NCI-H226 (cell line): Measurements from ENCODE around the gene HBM.
A peak's percentile ranks its signal among the peaks of the same experiment; 100 is the strongest.
"Not testable (repeated sequence)": the region's sequence is repeated elsewhere in the genome, so short reads cannot be mapped to it uniquely, and the experiment has no call there.

Experiments used
- DNase-seq: peaks from one replicate; pipeline ENCODE4 v3.0.0-alpha.2; 2015

The HBM gene

GRCh38 chr16:188674-189073 is 22.9 kb downstream of the HBM start:
- no peak for DNase-seq

GRCh38 chr16:189604-190186 is 23.9 kb downstream of the HBM start:
- no peak for DNase-seq

- DNase-seq = no peak
These were observed 26.1 kb downstream of the HBM start for GRCh38 chr16:191831-192230.

- no peak for DNase-seq
These were observed 26.9 kb downstream of the HBM start for GRCh38 chr16:192686-193085.

- DNase-seq = no peak
These were observed 27.7 kb downstream of the HBM start for GRCh38 chr16:193441-193840.

- no peak for DNase-seq
These were observed 28.7 kb downstream of the HBM start for GRCh38 chr16:194516-194915.

GRCh38 chr16:200388-200787 is 34.6 kb downstream of the HBM start:
- peak; percentile 84 for DNase-seq

- no peak for DNase-seq
These were observed 37.5 kb downstream of the HBM start for GRCh38 chr16:203246-203645.

GRCh38 chr16:204046-204445 is 38.3 kb downstream of the HBM start:
- DNase-seq = not testable (repeated sequence)

- DNase-seq = not testable (repeated sequence)
These were observed 43.6 kb downstream of the HBM start for GRCh38 chr16:209359-209758.

- DNase-seq = not testable (repeated sequence)
These were observed 45.9 kb downstream of the HBM start for GRCh38 chr16:211631-212180.

GRCh38 chr16:212999-213398 is 47.2 kb downstream of the HBM start:
- DNase-seq = peak; percentile 59
